Measurements from ENCODE around the gene TMEM151B. TPM values are rescaled to one million over a fixed set of nuclear protein-coding genes. Genes with fewer than 3 reads are reported as not detected.

The TMEM151B gene
- total RNA-seq, 3 donors from 2014 or later (not counting 1 experiment from before 2014, with no cell fraction given): not detected

GRCh38 chr6:44257025-44257752 is 13.1 kb upstream of the TMEM151B start, which contains the start of gene SLC35B2:
TSS of gene SLC35B2 (minus strand) at chr6:44257528. CDS start at chr6:44257410, 118 bp downstream.
- intact Hi-C loops (cut with micrococcal nuclease): loop anchor here (1.0 to 2.0 kb wide), 3 partner anchors 10 to 84 kb away; partner anchors contain the start of genes HSP90AB1 and SLC29A1
- Histone ChIP-seq H3K27me3 (ENCODE audit: control insufficient read depth, insufficient read depth, low read length) (no peaks in the 10 kb centered on the region), H3K27ac (ENCODE audit: low read length) (peak within 1 kb of the TSS; percentile 79), H3K36me3 (ENCODE audit: control insufficient read depth, insufficient read depth, low read length) (peaks cover 51% of the 10 kb centered on the region), H3K4me1 (ENCODE audit: control insufficient read depth, insufficient read depth, low read length) (peaks cover 32% of the 10 kb centered on the region), H3K9me3 (ENCODE audit: control insufficient read depth, insufficient read depth, low read length) (no peaks in the 10 kb centered on the region), H3K4me3 (ENCODE audit: low read length) (peak within 1 kb of the TSS; percentile 71)
- ATAC-seq (peak; percentile 80 to 92 (median 86)), DNase-seq (peak; percentile 76 to 86)
- Mint-ChIP-seq H3K27me3 (ENCODE audit: low read depth in 2 of 2) (no peaks in the 10 kb centered on the region), H3K4me3 (peak within 1 kb of the TSS; percentile 92), H3K4me1 (peaks cover 45 to 64% of the 10 kb centered on the region in 2 donors), H3K36me3 (no peaks in the 10 kb centered on the region), H3K9me3 (no peaks in the 10 kb centered on the region), H3K27ac (peak within 1 kb of the TSS; percentile 90 to 97)
- under 1% methylated on average over 80 of the region's 80 CpGs for WGBS (ENCODE audit: insufficient coverage)
- TF ChIP-seq CTCF (IDR thresholded peaks at IDR 0.05): peak; percentile 66

GRCh38 chr6:44257753-44258324 is 12.4 kb upstream of the TMEM151B start:
- H3K9me3 Mint-ChIP-seq: no peaks in the 10 kb centered on the region
- peak; percentile 33 for TF ChIP-seq CTCF (IDR thresholded peaks at IDR 0.05)
- DNase-seq: no peak
- peaks cover 47% of the 10 kb centered on the region for H3K36me3 ChIP-seq (ENCODE audit: control insufficient read depth, insufficient read depth, low read length)
- no peak for ATAC-seq
- H3K4me1 ChIP-seq (ENCODE audit: control insufficient read depth, insufficient read depth, low read length): peaks cover 39% of the 10 kb centered on the region
- H3K4me3 ChIP-seq (ENCODE audit: low read length): peak overlapping the region; percentile 11
- intact Hi-C loops (cut with micrococcal nuclease): loop anchor here (1.0 to 2.0 kb wide), 3 partner anchors 11 to 85 kb away; partner anchors contain the start of genes HSP90AB1 and SLC29A1
- no peaks in the 10 kb centered on the region for H3K9me3 ChIP-seq (ENCODE audit: control insufficient read depth, insufficient read depth, low read length)
- 44% methylated on average over 15 of the region's 15 CpGs for whole genome bisulfite sequencing (ENCODE audit: insufficient coverage)
- H3K27ac Mint-ChIP-seq: peak overlapping the region; percentile 89 to 97
- H3K4me1 Mint-ChIP-seq: peaks cover 45 to 70% of the 10 kb centered on the region in 2 donors
- H3K36me3 Mint-ChIP-seq: no peaks in the 10 kb centered on the region
- peak overlapping the region; percentile 92 for H3K4me3 Mint-ChIP-seq
- H3K27ac ChIP-seq (ENCODE audit: low read length): peak overlapping the region; percentile 79
- H3K27me3 ChIP-seq (ENCODE audit: control insufficient read depth, insufficient read depth, low read length): no peaks in the 10 kb centered on the region
- no peaks in the 10 kb centered on the region for H3K27me3 Mint-ChIP-seq (ENCODE audit: low read depth in 2 of 2)

- Mint-ChIP-seq H3K27ac (peak overlapping the region; percentile 89 to 97), H3K9me3 (no peaks in the 10 kb centered on the region), H3K36me3 (no peaks in the 10 kb centered on the region), H3K4me3 (peak overlapping the region; percentile 92), H3K4me1 (peaks cover 45 to 70% of the 10 kb centered on the region in 2 donors), H3K27me3 (ENCODE audit: low read depth in 2 of 2) (no peaks in the 10 kb centered on the region)
- Histone ChIP-seq H3K4me1 (ENCODE audit: control insufficient read depth, insufficient read depth, low read length) (peaks cover 44% of the 10 kb centered on the region), H3K36me3 (ENCODE audit: control insufficient read depth, insufficient read depth, low read length) (peaks cover 42% of the 10 kb centered on the region), H3K9me3 (ENCODE audit: control insufficient read depth, insufficient read depth, low read length) (no peaks in the 10 kb centered on the region), H3K27me3 (ENCODE audit: control insufficient read depth, insufficient read depth, low read length) (no peaks in the 10 kb centered on the region), H3K27ac (ENCODE audit: low read length) (peak overlapping the region; percentile 79), H3K4me3 (ENCODE audit: low read length) (no peak overlapping the region)
- DNase-seq: peak in 1 of 2 donors; percentile 8
- no peak for ATAC-seq
- intact Hi-C loops (cut with micrococcal nuclease): no loop called here
- no peak for TF ChIP-seq CTCF (IDR thresholded peaks at IDR 0.05)
- WGBS (ENCODE audit: insufficient coverage): 80% methylated on average over 9 of the region's 9 CpGs
Measured at GRCh38 chr6:44258325-44258863, 11.9 kb upstream of the TMEM151B start.

All from natural killer cell (primary cell).